ENCODE results near the gene IQCM. TPM values are rescaled to one million over a fixed set of nuclear protein-coding genes. Genes with fewer than 3 reads are reported as not detected.
"Not testable (repeated sequence)": the region's sequence is repeated elsewhere in the genome, so short reads cannot be mapped to it uniquely, and the experiment has no call there.

IQCM gene
- total RNA-seq, 4 donors from 2014 or later = 0.48 TPM; not detected in 3

DNA sequence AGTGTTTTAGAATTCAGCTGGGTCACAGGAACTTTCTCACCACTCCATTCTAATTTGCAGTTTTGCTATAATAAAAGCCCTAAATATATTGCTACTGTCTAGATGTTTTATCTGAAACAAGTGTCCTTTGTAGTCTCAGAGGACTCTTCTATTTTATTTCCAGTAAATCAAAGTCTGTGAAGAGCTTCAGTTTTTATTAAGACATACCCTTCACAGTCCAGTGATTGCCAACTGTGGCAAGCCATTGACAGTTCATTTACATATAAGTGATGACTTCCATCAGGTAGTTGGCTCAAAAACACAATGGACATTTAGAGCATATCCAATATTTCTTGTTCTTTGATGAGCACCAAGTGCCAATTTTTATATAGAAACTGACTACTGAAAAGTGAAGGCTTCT, 466.1 kb downstream of the IQCM start:
- no peak for TF ChIP-seq POLR2A (IDR thresholded peaks at IDR 0.05)
- TF ChIP-seq, protein P1, sequence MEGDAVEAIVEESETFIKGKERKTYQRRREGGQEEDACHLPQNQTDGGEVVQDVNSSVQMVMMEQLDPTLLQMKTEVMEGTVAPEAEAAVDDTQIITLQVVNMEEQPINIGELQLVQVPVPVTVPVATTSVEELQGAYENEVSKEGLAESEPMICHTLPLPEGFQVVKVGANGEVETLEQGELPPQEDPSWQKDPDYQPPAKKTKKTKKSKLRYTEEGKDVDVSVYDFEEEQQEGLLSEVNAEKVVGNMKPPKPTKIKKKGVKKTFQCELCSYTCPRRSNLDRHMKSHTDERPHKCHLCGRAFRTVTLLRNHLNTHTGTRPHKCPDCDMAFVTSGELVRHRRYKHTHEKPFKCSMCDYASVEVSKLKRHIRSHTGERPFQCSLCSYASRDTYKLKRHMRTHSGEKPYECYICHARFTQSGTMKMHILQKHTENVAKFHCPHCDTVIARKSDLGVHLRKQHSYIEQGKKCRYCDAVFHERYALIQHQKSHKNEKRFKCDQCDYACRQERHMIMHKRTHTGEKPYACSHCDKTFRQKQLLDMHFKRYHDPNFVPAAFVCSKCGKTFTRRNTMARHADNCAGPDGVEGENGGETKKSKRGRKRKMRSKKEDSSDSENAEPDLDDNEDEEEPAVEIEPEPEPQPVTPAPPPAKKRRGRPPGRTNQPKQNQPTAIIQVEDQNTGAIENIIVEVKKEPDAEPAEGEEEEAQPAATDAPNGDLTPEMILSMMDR (IDR thresholded peaks at IDR 0.05) = no peak
- Histone ChIP-seq H3K27ac (no peak overlapping the region), H3K27me3 (no peaks in the 10 kb centered on the region), H3K4me3 (no peak overlapping the region), H3K4me1 (no peaks in the 10 kb centered on the region), H3K9me3 (no peaks in the 10 kb centered on the region), H3K36me3 (no peaks in the 10 kb centered on the region)
- no peak for DNase-seq
- intact Hi-C loops (cut with DNase I; ENCODE audit: low total_unique reads) = no loop called here

DNA sequence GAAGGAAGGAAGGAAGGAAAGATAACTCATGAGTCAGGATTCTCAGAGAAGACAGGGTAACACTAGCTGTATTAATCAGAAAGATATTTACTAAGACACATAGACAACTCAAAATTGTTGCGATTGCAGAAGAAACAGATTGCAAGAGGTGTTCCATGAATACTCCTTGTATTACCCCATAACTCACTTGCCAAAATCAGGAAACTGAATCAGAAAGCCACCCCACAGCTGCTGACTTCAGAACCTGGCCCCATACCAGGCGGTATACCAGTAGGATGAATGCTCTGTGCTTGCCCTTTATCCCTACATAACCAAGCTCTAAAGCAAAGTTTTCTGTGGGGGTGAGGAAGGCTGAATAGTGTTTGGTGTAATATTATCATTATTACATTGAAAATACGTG, 468.5 kb downstream of the IQCM start:
- no peaks in the 10 kb centered on the region for H3K4me1 ChIP-seq
- no peaks in the 10 kb centered on the region for H3K27me3 ChIP-seq
- no peak overlapping the region for H3K27ac ChIP-seq
- TF ChIP-seq, protein P1 (IDR thresholded peaks at IDR 0.05) = no peak
- TF ChIP-seq POLR2A (IDR thresholded peaks at IDR 0.05) = no peak
- intact Hi-C loops (cut with DNase I; ENCODE audit: low total_unique reads) = no loop called here
- no peaks in the 10 kb centered on the region for H3K9me3 ChIP-seq
- H3K4me3 ChIP-seq = no peak overlapping the region
- DNase-seq = no peak
- no peaks in the 10 kb centered on the region for H3K36me3 ChIP-seq

DNA sequence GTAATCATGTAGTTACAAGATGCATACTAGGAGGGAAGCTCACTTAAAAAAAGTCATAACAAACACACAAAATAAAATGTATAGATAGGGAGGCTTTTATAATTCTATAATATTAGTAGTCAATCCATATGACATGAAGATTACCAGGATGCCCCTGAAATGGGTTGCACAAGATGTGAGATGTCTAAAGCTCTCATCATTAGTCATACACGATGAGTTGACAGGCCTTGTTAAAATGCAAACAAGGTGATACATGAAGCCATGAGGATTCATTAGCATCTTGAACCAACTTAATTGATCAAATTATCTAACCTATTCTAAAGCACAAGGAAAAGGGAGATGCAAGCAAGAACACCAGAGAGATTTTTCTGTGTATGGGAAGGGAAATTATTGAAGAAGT, 470.2 kb downstream of the IQCM start:
- Histone ChIP-seq H3K36me3 (no peaks in the 10 kb centered on the region), H3K9me3 (no peaks in the 10 kb centered on the region), H3K4me3 (no peak overlapping the region), H3K27me3 (no peaks in the 10 kb centered on the region), H3K4me1 (no peaks in the 10 kb centered on the region), H3K27ac (no peak overlapping the region)
- DNase-seq = no peak
- intact Hi-C loops (cut with DNase I; ENCODE audit: low total_unique reads) = no loop called here
- TF ChIP-seq, protein P1 (IDR thresholded peaks at IDR 0.05) = no peak
- no peak for TF ChIP-seq POLR2A (IDR thresholded peaks at IDR 0.05)

DNA sequence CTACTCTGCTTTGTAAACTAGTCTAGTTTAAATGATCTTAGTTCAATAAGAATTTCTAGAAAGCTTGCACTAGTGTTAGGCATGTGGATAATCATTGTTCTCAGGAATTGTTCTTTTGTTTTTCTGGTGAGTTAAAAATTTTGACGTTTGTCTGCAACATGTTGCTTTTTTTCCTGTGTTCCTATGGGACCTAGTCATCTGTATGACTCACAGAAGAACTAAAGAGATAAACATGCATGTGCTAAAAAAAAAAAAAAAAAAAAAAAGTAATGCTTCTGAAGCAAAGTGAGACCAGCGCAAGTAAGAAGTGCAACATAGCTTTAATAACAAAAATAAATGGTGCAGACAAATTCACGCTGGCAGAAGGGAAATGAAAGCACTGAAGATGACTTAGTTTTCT, 471.2 kb downstream of the IQCM start:
- no peaks in the 10 kb centered on the region for H3K27me3 ChIP-seq
- no peaks in the 10 kb centered on the region for H3K36me3 ChIP-seq
- H3K4me1 ChIP-seq = no peaks in the 10 kb centered on the region
- no peak for TF ChIP-seq POLR2A (IDR thresholded peaks at IDR 0.05)
- TF ChIP-seq, protein P1 (IDR thresholded peaks at IDR 0.05) = no peak
- no peaks in the 10 kb centered on the region for H3K9me3 ChIP-seq
- no peak overlapping the region for H3K4me3 ChIP-seq
- no peak for DNase-seq
- H3K27ac ChIP-seq = no peak overlapping the region
- intact Hi-C loops (cut with DNase I; ENCODE audit: low total_unique reads) = no loop called here

DNA sequence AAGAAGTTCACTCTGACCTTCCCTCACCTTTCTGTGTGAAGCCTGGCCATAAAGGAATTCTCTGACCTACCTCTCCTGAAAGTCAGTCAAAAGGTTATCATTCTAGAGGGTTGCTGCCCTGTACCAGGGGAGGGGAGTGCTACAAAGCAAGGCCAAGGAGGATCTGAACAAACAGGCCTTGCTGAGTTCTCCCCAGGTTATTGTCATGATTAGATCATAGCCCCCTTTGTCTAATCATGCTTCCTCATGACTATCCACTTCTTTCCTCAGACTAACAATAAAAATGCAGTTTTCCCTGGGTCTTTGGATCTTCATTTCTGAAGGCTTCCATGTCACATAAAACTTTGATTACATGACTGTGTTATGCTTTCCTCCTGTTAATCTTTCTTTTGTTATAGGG, 472.0 kb downstream of the IQCM start:
- no peaks in the 10 kb centered on the region for H3K36me3 ChIP-seq
- TF ChIP-seq POLR2A (IDR thresholded peaks at IDR 0.05) = no peak
- TF ChIP-seq, protein P1 (IDR thresholded peaks at IDR 0.05) = no peak
- no peak overlapping the region for H3K27ac ChIP-seq
- no peak for DNase-seq
- intact Hi-C loops (cut with DNase I; ENCODE audit: low total_unique reads) = no loop called here
- H3K9me3 ChIP-seq = no peaks in the 10 kb centered on the region
- no peaks in the 10 kb centered on the region for H3K27me3 ChIP-seq
- no peak overlapping the region for H3K4me3 ChIP-seq
- H3K4me1 ChIP-seq = no peaks in the 10 kb centered on the region

DNA sequence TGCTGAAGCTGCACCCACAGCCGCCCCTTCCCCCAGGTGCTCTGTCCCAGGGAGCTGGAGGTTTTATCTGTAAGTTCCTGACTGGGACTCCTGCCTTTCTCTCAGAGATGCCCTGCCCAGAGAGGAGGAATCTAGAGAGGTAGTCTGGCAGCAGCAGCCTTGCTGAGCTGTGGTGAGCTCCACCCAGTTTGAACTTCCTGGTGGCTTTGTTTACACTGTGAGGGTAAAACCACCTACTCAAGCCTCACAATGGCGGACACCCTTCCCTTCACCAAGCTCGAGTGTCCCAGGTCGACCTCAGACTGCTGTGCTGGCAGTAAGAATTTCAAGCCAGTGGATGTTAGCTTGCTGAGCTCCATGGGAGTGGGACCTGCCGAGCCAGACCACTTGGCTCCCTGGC, 474.5 kb downstream of the IQCM start:
- intact Hi-C loops (cut with DNase I; ENCODE audit: low total_unique reads); H3K27me3 ChIP-seq; H3K36me3 ChIP-seq; H3K9me3 ChIP-seq; H3K4me1 ChIP-seq; H3K27ac ChIP-seq; DNase-seq; H3K4me3 ChIP-seq: not testable (repeated sequence)
